ENCODE measurements around the gene PCID2.

The PCID2 gene

DNA sequence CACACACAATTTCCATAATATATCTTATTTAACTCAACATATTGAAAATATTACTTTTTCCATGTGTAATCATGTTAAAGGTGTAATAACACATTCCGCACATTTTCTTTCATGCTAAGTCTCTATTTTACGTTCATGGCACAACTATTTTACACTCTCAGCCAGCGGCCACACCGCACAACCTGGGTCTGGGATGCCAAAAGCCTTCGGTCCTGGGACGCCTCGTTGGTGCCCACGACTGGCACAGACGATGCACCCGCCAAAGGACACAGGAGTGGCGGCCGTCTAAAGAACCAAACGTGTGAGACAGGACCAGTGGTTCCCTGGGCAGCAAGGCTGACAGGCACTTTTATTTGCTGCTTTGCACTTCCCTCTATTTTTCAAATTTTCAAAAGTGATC lies 60.1 kb downstream of the PCID2 start:
- DNase-seq = no peak

- no peak for DNase-seq
These were observed 61.3 kb downstream of the PCID2 start for GRCh38 chr13:113147206-113147605.

DNA sequence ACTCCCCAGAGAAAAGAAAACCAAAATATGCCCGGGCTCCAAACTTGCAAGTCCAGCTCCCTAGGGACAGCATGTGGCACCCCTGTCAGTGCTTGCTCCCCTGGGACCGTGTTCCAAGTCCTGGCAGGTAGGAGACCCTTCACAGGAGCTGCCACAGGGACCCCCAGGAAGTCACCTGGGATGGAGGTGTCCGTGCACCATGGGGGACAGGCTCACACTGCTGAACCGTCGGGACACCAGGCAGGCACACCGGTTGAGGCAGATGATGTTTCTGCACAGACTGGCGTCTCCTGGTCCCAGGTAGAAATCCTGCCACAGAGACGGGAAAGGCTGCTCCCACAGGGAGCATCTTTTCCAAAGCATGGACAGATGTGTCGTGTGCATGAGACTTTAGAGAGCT lies 61.7 kb downstream of the PCID2 start:
- no peak for DNase-seq

GRCh38 chr13:113145911-113146598 lies 62.4 kb downstream of the PCID2 start:
- DNase-seq = no peak

- no peak for DNase-seq
These were observed 63.0 kb downstream of the PCID2 start for GRCh38 chr13:113145496-113145895.

- DNase-seq = no peak
These were observed 64.2 kb downstream of the PCID2 start for GRCh38 chr13:113144255-113144629.

DNA sequence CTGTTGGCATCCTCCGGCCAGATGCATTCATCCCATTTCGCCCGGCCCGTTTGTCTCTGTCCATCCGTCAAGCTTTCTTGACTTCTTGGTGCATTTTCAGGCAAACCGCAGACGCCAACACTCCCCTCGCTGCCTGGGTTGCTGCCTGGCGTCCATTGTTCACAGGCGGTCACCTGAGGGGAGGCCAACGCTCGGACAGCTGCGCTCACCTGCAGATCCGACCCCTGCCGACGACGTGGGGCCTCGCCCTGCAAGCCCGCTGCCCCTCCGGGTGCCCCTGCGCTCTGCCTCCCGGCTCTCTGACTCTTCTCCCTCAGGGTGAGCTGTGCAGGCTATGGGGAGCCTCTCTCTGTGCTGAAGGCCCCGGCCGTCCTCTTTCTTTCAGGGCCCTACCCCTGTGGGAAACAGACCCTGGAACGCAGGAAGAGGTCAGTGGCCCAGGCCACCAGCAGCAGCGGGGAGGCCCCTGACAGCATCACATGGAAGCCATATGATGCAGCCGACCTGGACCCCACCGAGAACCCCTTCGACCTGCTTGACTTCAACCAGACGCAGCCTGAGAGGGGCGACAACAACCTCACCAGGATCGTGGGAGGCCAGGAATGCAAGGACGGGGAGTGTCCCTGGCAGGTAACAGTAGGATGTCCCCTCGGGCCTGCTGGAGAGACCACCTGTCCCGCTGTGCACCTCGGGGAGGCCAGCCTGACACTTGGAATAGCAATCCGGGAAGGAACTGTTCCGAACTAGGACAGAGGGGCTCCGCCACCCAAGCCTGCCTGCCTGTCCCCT lies 64.8 kb downstream of the PCID2 start:
- DNase-seq = no peak

GRCh38 chr13:113142876-113143275 lies 65.6 kb downstream of the PCID2 start:
- DNase-seq = no peak

- no peak for DNase-seq
These were observed 66.9 kb downstream of the PCID2 start for GRCh38 chr13:113141601-113141970.

DNA sequence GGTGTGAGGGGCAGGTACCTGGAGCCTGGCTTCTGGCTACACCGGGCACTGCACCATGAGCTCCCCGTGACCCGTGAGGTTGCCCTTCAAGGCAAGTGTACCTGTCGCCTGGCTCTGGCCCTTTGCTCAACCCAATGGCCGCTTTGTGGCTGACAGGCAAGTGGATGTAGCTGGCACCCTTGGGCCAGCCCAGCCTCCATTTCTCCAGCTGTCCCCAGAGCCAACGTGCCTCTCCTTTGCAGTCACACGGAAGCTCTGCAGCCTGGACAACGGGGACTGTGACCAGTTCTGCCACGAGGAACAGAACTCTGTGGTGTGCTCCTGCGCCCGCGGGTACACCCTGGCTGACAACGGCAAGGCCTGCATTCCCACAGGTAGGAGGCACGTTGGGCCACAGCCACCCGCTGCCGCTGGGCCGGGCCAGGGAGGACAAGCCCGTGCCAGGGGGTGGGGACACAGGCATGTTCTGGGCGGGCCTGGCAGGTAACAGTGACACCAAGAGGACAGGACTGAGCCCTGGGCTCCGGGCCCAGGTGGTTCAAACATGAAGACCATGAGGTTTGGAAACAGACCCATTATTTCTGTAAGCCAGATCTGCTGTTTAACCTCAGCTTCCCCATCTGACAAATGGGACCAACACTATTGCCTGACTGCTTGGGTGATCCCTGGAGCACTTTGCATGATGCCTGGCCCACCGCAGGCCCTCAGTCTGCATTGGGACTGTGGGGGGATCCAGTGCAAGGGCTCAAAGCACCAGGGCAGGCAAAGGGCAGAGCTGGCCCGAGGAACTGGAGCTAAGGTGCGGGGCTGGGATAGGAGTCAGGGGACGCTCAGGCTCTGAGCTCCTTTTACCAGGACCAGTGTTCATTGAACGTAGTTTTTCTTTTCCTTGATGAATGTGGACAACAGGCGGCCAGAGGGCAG lies 67.5 kb downstream of the PCID2 start:
- DNase-seq = no peak

DNA sequence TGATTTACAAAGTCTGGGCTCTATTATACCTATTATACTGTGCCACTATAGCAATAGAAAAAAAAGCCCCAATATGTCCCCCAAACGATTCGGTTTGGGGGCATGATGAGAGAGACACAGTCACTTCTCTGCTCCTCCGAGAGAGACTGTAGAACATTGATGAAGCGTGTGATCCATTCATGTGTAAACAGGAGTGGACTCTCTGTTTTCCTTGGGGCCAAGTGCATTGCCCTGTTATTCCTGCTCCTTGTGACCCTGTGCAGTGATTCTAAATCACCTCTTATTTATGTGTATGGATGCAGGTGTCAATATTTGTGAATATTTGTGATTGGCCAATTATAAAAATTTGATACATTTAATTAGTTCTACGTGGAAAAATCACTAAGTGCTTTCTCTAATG lies 68.9 kb downstream of the PCID2 start:
- no peak for DNase-seq

GRCh38 chr13:113138792-113139551 lies 69.5 kb downstream of the PCID2 start:
- DNase-seq = no peak

DNA sequence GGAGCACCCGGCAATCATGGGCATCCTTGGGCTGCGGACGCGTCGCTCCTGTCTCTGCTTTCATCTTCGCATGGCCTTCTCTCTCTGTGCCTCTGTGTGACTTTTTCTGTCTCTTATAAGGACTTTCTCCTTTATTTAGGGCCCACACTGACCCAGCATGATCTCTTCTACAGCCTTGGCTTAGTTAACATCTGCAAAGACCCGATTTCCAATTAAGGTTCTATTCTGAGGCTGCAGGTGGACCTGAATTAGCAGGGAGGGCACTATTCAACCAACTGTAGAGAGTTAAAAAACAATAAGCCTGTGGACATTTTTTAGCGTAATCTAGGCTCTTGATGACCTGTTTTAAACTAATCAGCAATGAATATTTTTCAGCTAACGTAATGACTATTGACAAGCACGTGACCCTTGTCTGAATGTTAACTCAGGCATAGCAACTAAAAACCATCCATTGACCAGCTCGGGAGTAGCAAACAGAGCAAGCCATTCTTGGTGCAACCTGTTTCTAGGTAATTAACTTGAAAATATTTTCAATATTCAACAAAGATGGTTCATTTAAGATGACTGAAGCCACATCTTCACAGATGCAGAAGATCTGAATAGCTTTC lies 70.7 kb downstream of the PCID2 start:
- no peak for DNase-seq

DNA sequence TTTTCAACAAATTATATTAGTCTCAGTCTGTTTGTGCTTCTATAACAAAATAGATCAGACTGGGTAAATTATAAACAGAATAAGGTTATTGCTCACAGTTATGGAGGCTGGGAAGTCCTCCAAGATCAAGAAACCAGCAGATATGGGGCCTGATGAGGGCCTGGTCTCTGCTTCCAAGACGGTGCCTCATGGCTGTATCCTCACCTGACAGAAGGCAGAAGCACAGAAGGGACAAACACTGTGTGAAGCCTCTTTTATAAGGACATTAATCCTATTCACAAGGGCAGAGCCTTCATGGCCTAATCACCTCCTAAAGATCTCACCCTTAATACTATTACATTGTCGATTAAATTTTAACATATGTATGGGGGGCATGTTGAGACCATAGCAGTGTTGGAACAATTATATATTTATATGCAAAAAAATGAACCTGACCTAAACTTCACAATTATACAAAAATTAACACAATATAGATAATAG lies 73.1 kb downstream of the PCID2 start:
- DNase-seq = no peak

DNA sequence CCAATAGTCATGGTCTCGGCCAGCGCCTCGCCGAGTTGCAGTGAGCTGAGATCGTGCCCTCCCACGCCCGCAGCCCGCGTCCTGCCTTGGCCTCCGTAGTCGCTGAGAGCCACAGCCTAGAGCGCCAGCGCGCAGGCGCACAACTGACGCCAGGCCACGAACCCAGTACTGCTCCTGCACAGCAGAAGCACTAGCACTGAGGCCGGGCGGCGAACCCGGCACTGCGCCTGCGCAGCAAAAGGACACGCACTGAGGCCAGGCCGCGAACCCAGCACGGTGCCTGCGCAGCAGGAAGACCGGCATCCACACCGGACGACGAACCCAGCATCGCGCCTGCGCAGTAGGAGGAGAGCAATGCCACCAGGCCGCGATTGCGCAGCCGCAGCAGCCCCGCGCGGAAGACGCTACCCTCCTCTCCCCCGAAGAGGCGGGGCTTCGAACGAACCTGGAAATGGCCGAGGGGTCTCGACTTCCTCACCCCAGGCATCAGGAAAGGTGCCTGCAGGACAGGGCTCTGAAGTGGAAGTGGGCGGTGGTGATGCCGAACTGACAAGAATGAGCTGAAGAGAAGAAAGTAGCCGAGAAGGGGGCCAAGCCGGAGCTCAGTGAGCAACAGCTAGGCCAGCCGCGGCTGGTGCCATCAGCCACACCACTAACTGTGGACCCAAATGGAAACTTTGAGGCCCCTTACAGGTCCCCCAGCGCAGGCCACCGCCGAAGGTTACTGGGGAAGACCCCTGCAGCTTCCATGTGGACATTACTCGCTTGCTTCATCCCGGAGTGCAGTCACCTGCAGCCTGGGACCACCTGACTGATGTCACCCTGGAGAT lies 78.3 kb downstream of the PCID2 start:
- no peak for DNase-seq

- DNase-seq = no peak
These were observed 79.0 kb downstream of the PCID2 start for GRCh38 chr13:113129480-113129879.

All from NCI-H345 (cell line).